GM12865 (cell line): Measurements from ENCODE around the gene APOL2.
"Not testable (repeated sequence)": the region's sequence is repeated elsewhere in the genome, so short reads cannot be mapped to it uniquely, and the experiment has no call there.

ENCODE experiments used
- DNase-seq: peaks from one replicate; pipeline ENCODE4 v3.0.0; 2010; ENCODE audit warnings: low read depth
- H3K4me3 ChIP-seq: 2 replicates; pipeline ENCODE4 v1.5.1; 2011; ENCODE audit warnings: mild to moderate bottlenecking, low read depth, low read length, control low read depth
- TF ChIP-seq, protein P1 (sequence below): IDR thresholded peaks from 2 replicates; pipeline ENCODE4 v1.5.1; 2011; ENCODE audit warnings: low read length, control low read depth, low read depth, inconsistent platforms; ENCODE audit not compliant: insufficient read depth; ENCODE audit errors: missing control alignments

Gene APOL2

GRCh38 chr22:36191106-36191836 lies 48.1 kb downstream of the APOL2 start:
- DNase-seq = no peak
- TF ChIP-seq, protein P1, sequence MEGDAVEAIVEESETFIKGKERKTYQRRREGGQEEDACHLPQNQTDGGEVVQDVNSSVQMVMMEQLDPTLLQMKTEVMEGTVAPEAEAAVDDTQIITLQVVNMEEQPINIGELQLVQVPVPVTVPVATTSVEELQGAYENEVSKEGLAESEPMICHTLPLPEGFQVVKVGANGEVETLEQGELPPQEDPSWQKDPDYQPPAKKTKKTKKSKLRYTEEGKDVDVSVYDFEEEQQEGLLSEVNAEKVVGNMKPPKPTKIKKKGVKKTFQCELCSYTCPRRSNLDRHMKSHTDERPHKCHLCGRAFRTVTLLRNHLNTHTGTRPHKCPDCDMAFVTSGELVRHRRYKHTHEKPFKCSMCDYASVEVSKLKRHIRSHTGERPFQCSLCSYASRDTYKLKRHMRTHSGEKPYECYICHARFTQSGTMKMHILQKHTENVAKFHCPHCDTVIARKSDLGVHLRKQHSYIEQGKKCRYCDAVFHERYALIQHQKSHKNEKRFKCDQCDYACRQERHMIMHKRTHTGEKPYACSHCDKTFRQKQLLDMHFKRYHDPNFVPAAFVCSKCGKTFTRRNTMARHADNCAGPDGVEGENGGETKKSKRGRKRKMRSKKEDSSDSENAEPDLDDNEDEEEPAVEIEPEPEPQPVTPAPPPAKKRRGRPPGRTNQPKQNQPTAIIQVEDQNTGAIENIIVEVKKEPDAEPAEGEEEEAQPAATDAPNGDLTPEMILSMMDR = no peak
- H3K4me3 ChIP-seq = no peak overlapping the region

DNA sequence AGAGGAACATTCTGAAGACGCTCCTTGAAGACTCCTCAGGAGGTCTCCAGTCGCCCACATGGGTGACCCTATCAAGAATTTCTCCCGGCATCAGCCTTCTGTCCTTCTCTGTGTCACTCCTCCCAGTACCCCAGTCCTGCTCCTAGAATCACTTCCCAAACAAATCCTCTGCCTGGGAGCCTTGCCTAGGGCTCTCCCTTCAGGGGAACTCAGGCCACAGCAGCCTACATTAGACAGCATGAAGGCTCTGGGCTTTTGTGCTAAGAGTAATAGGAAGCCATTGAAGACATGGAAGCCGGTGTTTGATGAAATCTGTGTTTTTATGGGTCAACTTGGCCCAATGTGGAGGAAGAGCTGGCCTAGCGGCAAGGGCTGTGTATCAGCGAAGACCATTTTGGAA lies 51.5 kb downstream of the APOL2 start:
- H3K4me3 ChIP-seq, DNase-seq: not testable (repeated sequence)

- H3K4me3 ChIP-seq = no peak overlapping the region
- no peak for DNase-seq
- TF ChIP-seq, protein P1 = no peak
Observed at GRCh38 chr22:36185828-36186624, 53.3 kb downstream of the APOL2 start.

GRCh38 chr22:36184433-36185025 lies 54.8 kb downstream of the APOL2 start:
- no peak for DNase-seq
- H3K4me3 ChIP-seq = no peak overlapping the region
- TF ChIP-seq, protein P1 = no peak

DNA sequence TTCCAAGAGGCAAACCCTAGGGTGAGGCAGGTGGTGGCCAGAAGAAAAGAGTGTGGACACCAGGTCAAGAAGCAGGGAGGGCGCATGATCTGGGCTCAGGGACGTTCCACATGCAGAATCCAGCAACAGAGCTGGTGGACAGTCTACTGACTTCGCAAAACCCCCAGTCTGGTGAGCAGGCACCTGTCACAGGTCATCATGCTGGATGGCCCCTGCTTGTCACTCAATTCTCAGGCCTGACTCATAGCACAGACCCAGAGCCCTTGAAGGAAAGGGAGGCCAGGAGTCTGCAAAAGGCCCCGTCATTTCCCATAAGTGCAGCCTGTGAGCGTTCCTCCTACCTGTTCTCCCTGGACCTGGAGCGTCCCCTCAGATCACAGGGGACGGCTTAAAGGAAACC lies 55.9 kb downstream of the APOL2 start:
- DNase-seq = no peak
- TF ChIP-seq, protein P1 = no peak
- H3K4me3 ChIP-seq = no peak overlapping the region

DNA sequence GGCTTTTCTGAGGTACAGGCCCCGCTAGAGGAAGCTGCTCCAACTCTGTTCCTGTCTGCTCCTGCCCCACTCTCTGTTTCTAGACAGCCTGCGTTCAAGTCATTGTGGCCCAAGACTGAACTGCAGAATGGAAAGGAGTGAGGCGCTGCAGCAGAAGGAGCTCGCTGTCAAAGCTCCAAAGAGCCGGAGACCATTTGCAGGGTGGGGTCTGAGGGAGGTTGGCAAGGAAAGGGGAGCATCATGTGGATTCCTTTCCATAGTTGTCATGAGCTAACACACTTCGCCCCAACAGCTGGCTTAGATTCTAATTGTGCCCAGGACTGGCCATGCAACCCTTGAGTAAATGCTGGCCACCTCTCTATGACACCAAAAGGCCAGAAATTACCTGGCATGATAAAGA lies 56.5 kb downstream of the APOL2 start:
- DNase-seq = no peak
- TF ChIP-seq, protein P1 = no peak
- H3K4me3 ChIP-seq = no peak overlapping the region

GRCh38 chr22:36182056-36182455 lies 57.3 kb downstream of the APOL2 start:
- DNase-seq = no peak
- TF ChIP-seq, protein P1 = no peak

More at GRCh38 chr22:36182056-36182455, 57.3 kb downstream of the APOL2 start:
- no peak overlapping the region for H3K4me3 ChIP-seq
